ENCODE results near the gene AIF1L. TPM values are rescaled to one million over a fixed set of nuclear protein-coding genes. Genes with fewer than 3 reads are reported as not detected.

AIF1L gene
- total RNA-seq, 4 donors from 2014 or later = 5.4 to 28.5 (median 17.1) TPM

DNA sequence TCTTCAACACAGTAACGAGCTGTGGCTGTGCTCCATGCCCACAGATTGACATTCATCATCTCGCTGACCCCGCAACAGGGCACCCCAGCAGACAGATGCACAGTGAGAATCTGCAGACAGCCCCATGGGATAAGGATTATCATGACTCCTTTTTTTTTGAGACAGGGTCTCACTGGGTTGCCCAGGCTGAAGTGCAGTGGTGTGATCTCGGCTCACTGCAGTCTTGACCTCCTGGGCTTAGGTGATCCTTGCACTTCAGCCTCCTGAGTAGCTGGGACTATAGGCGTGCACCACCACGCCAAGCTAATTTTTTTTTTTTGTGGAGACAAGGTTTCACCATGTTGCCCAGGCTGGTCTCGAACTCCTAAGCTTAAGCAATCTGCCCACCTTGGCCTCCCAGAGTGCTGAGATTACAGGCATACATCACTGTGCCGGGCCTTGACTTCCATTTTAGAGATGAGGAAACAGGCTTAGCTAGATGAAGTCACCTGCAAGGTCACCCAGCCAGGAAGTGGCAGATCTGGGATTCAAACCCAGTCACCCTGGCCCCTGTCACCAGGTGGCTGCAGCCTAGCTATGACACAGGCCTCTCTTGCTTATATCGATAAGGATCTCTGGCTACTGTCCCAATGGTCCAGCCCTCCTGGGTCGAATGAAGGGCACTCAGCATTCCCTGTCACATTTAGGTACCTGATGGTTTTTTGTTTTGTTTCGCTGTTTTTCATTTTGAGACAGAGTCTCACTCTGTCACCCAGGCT lies 5.1 kb downstream of the AIF1L start:
- Histone ChIP-seq H3K4me1 (peaks cover 0 to 28% (median 6%) of the 10 kb centered on the region in 3 donors), H3K27ac (peak overlapping the region in 1 of 4 donors; percentile 40), H3K27me3 (peaks cover 29% of the 10 kb centered on the region), H3K9me3 (no peaks in the 10 kb centered on the region), H3K36me3 (no peaks in the 10 kb centered on the region), H3K4me3 (no peak overlapping the region)
- no peak for ATAC-seq
- WGBS, 2 donors (ENCODE audit: low coverage in 1 of 2) = 87 to 100% methylated on average over 1 to 4 of the region's 11 CpGs
- no peak for TF ChIP-seq CTCF (IDR thresholded peaks at IDR 0.05)
- TF ChIP-seq POLR2A (IDR thresholded peaks at IDR 0.05) = no peak
- no peak for TF ChIP-seq EP300 (IDR thresholded peaks at IDR 0.05)
- no peak for TF ChIP-seq POLR2AphosphoS5 (IDR thresholded peaks at IDR 0.05)

GRCh38 chr9:131103024-131103423 lies 6.7 kb downstream of the AIF1L start:
- ATAC-seq = no peak

DNA sequence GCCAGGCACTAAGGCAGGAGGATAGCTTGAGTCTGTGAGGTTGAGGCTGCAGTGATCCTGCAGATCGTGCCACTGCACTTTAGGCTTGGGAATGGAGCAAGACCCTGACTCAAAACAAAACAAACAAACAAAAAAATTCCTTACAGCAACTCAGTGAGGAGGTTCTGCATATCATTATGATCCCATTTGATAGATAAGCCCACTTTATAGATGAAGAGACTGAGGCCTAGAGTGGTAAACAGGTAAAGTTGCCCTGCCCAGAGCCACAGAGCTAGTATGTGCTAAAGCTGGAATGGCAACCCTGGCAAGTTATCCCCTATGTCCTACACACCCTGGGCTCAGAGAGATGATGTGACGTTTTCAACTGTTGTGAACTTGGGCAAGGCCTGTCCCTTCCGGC lies 7.2 kb downstream of the AIF1L start:
- Histone ChIP-seq H3K9me3 (no peaks in the 10 kb centered on the region), H3K4me3 (no peak overlapping the region), H3K27ac (no peak overlapping the region), H3K36me3 (no peaks in the 10 kb centered on the region), H3K27me3 (peaks cover 8% of the 10 kb centered on the region), H3K4me1 (peaks cover 0 to 7% (median 0%) of the 10 kb centered on the region in 3 donors)
- TF ChIP-seq POLR2A (IDR thresholded peaks at IDR 0.05) (no peak), POLR2AphosphoS5 (IDR thresholded peaks at IDR 0.05) (no peak), CTCF (IDR thresholded peaks at IDR 0.05) (no peak), EP300 (IDR thresholded peaks at IDR 0.05) (no peak)
- no peak for ATAC-seq
- WGBS, 2 donors (ENCODE audit: low coverage in 1 of 2) = 68 to 100% methylated on average over 1 to 2 of the region's 3 CpGs

More at GRCh38 chr9:131103024-131103423, 6.7 kb downstream of the AIF1L start:
- Histone ChIP-seq H3K4me1 (peaks cover 0 to 12% (median 0%) of the 10 kb centered on the region in 3 donors), H3K27ac (peak overlapping the region in 1 of 4 donors; percentile 40), H3K27me3 (peaks cover 13% of the 10 kb centered on the region), H3K9me3 (no peaks in the 10 kb centered on the region), H3K36me3 (no peaks in the 10 kb centered on the region), H3K4me3 (no peak overlapping the region)
- no peak for TF ChIP-seq POLR2A (IDR thresholded peaks at IDR 0.05)
- no peak for TF ChIP-seq EP300 (IDR thresholded peaks at IDR 0.05)
- no peak for TF ChIP-seq CTCF (IDR thresholded peaks at IDR 0.05)
- TF ChIP-seq POLR2AphosphoS5 (IDR thresholded peaks at IDR 0.05) = no peak
- WGBS, 2 donors (ENCODE audit: low coverage in 1 of 2) = 64% methylated on average over 5 of the region's 9 CpGs; no CpG with 5 or more reads in 1 of the 2 donors

GRCh38 chr9:131104016-131104740 lies 7.8 kb downstream of the AIF1L start:
- Histone ChIP-seq H3K27ac (no peak overlapping the region), H3K27me3 (peaks cover 5% of the 10 kb centered on the region), H3K4me3 (no peak overlapping the region), H3K9me3 (no peaks in the 10 kb centered on the region), H3K36me3 (no peaks in the 10 kb centered on the region), H3K4me1 (peaks cover 0 to 5% (median 0%) of the 10 kb centered on the region in 3 donors)
- WGBS, 2 donors (ENCODE audit: low coverage in 1 of 2) = 72% methylated on average over 2 of the region's 5 CpGs; no CpG with 5 or more reads in 1 of the 2 donors
- TF ChIP-seq POLR2AphosphoS5 (IDR thresholded peaks at IDR 0.05) (no peak), POLR2A (IDR thresholded peaks at IDR 0.05) (no peak), CTCF (IDR thresholded peaks at IDR 0.05) (no peak), EP300 (IDR thresholded peaks at IDR 0.05) (no peak)
- ATAC-seq = no peak
